C4-2B (cell line): Measurements from ENCODE around the gene PDP2.

ENCODE experiments used
- H3K27ac ChIP-seq: fragments of 450-650 bp; 2 replicates; pipeline ENCODE4 v1.5.1; 2017
- ZFX ChIP-seq: fragments of 450-650 bp; IDR thresholded peaks from 2 replicates; pipeline ENCODE4 v1.6.1; 2017
- TF ChIP-seq, protein P1 (sequence below): fragments of 450-650 bp; conservative IDR thresholded peaks from 2 replicates; pipeline ENCODE4 v1.5.1; 2017; ENCODE audit warnings: mild to moderate bottlenecking

PDP2 gene

GRCh38 chr16:66926961-66927436, 46.7 kb downstream of the PDP2 start:
- H3K27ac ChIP-seq = no peak overlapping the region
- TF ChIP-seq, protein P1, sequence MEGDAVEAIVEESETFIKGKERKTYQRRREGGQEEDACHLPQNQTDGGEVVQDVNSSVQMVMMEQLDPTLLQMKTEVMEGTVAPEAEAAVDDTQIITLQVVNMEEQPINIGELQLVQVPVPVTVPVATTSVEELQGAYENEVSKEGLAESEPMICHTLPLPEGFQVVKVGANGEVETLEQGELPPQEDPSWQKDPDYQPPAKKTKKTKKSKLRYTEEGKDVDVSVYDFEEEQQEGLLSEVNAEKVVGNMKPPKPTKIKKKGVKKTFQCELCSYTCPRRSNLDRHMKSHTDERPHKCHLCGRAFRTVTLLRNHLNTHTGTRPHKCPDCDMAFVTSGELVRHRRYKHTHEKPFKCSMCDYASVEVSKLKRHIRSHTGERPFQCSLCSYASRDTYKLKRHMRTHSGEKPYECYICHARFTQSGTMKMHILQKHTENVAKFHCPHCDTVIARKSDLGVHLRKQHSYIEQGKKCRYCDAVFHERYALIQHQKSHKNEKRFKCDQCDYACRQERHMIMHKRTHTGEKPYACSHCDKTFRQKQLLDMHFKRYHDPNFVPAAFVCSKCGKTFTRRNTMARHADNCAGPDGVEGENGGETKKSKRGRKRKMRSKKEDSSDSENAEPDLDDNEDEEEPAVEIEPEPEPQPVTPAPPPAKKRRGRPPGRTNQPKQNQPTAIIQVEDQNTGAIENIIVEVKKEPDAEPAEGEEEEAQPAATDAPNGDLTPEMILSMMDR = no peak
- TF ChIP-seq ZFX = no peak

DNA sequence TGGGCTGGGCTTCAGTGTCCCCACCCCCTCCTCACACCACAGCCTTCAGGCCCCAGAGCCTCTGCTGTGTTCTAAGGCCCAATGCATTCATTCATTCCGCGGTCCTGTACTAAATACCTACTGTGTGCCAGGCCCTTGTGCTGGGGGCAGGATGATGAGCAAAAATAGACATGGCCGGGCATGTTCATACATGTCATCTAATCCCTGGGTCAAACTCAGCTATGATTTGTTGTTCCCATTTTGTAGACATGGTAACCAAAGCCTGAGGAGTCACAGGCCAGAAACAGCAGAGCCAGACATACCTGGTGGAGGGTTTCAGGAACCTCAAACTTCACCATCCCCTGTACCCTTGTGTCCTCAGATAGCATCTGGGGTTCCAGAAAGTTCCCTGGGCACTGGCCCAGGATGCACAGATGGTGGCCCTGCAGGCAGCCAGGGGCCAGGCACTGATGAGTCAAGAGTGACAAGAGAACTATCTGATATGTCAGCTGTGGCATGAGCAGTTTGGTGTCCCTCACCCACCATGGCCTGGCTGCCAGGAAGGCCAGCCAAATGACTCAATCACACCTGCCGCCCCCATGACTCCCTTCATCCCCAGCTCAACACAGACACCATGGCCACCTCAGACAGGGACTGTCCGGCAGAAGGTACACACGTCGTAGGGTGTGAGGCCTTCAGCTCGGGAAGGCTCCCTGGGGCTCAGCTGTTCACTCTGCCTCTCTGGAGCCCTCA, 47.8 kb downstream of the PDP2 start:
- H3K27ac ChIP-seq = no peak overlapping the region
- TF ChIP-seq, protein P1 = no peak
- no peak for TF ChIP-seq ZFX

DNA sequence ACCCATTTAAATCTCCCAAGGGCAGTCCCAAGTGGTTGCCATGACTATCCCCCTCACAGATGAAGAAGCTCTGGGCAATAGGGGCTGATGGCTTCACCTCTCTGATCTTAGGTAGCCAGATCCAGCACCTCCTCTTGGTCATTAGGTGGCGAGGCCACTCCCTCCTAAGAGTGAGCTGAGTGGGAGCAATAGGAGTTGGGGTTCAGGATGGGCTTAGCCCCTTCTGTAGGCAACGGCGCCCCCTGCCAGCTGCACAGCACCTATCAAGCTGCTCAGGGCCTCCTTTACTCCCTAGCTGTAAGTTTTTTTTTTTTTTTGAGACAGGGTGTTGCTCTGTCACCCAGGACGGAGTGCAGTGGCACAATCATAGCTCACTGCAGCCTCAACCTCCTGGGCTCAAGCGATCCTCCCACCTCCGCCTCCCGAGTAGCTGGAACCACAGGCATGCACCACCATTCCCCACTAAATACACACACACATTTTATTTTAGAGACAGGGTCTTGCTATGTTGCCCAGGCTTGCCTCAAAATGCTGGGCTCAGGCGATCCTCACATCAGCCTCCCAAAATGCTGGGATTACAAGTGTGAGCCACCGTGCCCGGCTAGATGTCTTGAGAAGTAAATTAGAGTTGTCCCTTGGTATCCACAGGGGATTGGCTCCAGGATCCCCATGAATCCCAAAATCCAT, 48.5 kb downstream of the PDP2 start:
- TF ChIP-seq ZFX = no peak
- TF ChIP-seq, protein P1 = no peak
- no peak overlapping the region for H3K27ac ChIP-seq

DNA sequence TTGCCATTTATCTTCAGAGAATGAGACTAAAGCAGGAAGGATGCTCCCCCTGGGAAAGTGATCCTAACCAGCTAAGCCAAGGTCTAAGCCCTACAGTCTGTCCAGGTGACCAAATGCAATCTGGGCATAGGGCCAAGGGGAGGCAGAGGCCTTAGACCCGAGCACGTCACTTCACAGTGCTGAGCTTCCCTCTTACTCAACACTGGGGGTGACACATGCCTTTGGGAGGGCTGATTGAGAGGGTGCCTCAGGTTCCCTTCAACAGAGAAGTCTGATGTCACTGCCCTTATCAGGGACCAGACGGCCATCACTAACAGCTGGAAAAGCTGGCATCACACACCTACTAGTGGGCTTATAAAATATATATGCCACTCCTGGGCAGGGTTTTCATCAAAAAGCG, 49.9 kb downstream of the PDP2 start:
- TF ChIP-seq, protein P1 = no peak
- H3K27ac ChIP-seq = no peak overlapping the region

GRCh38 chr16:66931665-66932064, 51.4 kb downstream of the PDP2 start:
- TF ChIP-seq, protein P1 = no peak
- no peak for TF ChIP-seq ZFX
- no peak overlapping the region for H3K27ac ChIP-seq

- TF ChIP-seq ZFX = no peak
- TF ChIP-seq, protein P1 = no peak
- H3K27ac ChIP-seq = no peak overlapping the region
These were observed 51.8 kb downstream of the PDP2 start for GRCh38 chr16:66932076-66932475.

GRCh38 chr16:66933776-66934137, 53.4 kb downstream of the PDP2 start:
- TF ChIP-seq ZFX = no peak
- TF ChIP-seq, protein P1 = no peak
- H3K27ac ChIP-seq = peak overlapping the region; percentile 89
